Measurements from ENCODE around the gene WIPF3.

Gene WIPF3, protein sequence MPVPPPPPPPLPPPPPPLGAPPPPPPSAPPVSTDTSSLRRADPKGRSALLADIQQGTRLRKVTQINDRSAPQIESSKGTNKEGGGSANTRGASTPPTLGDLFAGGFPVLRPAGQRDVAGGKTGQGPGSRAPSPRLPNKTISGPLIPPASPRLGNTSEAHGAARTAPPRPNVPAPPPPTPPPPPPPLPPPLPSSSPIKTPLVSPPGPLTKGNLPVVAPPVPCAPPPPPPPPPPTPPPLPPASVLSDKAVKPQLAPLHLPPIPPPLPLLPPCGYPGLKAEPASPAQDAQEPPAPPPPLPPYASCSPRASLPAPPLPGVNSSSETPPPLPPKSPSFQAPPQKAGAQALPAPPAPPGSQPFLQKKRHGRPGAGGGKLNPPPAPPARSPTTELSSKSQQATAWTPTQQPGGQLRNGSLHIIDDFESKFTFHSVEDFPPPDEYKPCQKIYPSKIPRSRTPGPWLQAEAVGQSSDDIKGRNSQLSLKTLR

DNA sequence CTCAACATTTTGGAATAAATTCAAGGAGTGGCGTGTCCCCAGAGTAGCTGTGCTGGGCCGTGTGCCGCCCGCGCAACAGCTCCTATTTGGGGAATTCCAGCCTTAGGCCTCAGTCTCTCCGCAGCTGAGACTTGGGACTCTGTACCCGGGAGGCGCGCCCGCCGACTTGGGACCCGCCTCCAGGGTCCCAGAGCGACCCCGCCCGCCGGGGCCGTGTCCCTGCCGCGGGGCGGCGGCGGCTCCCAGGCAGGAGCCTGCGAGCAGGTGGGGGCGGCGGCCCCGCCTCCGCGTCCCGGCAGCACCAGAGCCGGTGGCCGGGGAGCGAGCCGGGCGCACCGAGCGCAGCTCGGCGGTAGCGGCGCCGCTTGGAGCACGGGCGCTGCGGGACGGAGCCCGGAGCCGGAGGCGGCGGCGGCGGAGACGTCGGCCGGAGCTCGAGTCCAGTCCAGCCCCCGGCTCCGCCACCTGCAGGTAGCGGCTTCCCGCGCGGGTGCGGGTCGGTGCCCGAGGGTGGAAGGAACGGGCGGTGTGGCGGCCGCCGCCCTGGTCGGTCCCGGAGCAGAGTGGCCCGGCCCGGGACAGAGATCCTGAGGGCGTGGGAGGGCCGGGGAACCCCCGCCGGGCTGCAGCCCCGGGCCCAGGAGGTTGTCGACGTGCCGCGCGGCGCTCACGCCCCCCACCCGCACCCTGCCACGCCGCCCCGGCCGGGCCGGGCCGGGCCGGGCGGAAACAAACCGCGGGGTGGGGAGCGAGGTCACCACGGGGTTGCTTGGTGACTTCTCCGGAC, at the start of gene WIPF3:
Gene WIPF3 (plus strand): TSS at position 301 of the 787 bp plus-strand sequence. CDS start 28,217 bp downstream, outside the sequence.
- no peak for DNase-seq

DNA sequence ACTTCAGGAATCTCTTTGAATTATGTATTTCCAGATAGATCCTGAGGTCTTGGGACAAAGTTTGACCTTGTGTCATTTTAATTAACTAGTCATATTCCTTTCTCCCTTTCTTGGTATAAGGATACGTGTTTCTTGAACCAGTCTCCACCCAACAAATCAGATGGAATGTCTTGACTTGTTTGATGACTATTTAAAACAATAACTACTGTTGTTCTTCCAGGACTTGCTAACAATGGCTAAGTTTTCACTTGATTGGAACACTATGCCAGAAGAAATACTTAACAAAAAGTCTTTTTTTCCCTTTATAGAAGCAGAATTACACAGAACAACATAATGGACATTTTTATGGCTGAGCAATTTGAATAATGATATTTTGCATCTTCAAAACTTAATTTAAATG, 43.0 kb upstream of the WIPF3 start:
- DNase-seq = no peak

DNA sequence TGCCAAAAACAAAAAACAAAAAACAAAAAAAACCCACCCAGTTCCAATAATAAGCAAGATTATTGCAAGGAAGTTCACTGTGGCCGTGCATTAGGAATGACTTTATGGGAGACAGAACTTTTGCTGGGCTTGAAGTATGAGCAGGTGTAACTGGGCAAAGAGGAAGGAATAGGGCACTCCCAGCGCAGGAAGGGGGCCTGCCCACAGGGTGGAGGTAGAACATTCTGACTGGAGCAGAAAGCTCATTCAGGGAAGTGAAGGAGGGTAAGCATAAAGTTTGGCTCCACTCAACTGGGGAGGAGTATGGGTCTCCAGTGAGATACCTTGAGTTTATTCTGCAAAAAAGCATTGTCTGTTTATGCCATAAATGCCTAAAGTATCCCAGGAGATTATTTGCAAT, 42.1 kb upstream of the WIPF3 start:
- DNase-seq = peak in 1 of 2 experiments; percentile 0

DNA sequence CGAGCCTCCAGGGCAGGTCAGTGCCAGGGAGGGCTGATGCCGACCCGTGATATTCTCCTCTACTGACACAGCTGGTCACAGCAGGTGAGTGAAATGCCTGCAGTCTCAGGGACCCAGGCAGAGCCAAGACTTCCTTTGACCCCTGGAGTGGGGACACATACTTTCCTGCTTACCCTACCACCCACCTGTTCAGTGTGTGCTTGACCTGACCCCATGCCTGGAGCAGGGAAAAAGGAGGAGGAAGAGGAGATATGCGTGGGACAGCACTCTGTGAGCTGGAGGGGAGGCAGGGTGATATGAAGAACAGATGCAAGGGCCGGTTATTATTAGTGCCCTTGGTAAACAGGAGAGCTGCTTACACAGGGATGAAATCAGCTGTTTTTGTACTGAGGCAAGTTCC, 40.8 kb upstream of the WIPF3 start:
- no peak for DNase-seq

DNA sequence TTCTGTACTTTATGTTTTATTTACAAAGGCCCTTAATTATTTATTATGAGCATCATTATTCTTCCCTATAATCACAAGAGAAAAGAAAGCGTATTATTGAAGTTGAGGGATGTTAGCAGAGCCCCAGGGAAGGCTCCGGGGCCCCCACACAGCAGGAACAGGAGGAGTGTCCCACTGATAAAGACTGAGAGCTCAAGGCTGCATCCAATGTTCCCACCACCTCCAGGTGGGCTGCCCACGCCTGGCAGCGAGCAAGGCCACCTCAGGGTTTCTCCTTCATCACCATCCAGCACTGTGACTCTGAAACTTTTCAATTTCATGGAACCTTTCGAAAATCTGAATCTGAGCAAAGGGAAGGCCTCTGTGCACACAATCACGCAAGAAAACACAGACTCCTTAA, 35.9 kb upstream of the WIPF3 start:
- DNase-seq = no peak

DNA sequence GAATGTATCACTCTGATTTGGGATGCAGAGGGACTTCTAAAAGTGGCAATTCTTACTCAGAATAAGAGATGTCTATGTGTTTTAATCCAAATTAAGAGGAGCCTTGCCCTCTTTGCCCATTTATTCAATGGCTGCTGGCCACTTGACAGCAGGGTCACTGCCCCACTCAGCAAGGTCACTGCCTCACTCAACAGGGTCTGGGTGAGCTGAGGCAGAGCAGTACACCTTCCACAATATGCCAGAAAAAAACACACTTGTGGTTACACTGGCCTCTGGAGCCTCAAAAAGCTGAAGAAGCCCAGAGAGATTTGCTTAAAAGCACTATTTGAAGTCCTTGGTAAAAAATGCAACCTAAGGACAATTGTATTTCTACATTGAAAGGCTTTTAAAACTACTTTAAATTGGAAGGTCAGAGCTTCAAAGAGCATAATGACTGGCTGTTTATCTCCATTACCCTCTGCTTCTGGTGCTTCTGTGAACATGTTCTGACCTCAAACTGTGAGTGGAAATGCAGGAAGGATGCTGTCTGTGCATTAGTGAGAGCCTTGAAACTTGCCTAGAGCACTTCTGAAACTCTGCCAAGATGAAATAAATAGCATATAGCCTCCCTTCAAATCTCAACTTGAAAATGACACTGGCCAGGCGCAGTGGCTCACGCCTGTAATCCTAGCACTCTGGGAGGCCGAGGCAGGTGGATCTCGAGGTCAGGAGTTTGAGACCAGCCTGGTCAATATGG, 35.1 kb upstream of the WIPF3 start:
- DNase-seq = no peak

DNA sequence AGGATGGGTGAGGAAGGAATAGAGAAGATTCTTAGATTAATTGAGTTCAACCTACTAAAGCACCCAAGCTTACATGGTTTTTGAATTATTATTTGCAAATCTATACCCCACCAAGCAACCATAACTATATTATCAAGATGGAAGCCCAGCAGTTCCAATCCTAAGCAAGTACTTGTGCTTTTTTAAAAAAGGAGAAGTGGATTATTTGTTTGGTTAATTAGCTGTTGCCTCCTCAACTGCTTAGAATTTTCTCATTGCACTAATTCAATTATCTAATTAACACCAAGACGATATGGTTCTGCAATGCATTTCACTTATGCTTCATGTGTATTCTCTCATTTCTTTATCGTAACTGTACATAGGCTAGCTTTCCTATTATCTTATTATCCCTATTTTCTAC, 27.3 kb upstream of the WIPF3 start:
- DNase-seq = no peak

DNA sequence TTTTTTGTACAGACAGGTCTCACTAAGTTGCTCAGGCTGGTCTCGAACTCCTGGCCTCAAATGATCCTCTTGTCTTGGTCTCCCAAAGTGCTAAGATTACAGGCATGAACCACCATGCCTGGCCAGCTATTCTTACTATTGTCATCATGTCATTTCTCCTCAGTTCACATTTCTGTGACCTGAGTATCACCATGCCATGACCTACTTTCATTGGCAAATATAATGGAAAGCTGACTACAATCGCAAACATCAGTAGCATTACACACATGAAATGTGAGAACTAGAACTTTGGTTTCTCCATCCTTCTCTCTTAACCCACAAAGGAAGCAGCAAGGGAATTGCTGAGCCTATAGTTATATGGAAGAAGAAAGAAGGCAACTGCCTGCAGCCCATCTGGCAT, 26.0 kb upstream of the WIPF3 start:
- no peak for DNase-seq

DNA sequence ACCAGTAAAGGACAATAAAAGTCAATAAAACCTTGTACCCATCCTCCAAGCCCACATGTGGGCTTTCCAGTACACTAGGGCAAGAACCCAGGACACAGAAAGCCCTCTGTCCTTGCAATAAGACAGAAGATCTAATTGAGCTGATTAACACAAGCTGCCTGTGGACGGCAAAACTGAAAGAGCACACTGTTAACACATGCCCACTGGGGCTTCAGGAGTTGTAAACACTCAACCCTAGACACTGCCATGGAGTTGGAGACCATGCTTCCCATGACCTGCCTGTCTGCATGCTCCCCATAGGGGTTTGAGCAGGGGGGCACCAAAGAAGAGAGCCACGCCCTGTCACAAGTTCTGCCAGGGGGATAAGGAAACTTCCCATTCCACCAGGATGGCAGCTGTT, 22.6 kb upstream of the WIPF3 start:
- DNase-seq = no peak

DNA sequence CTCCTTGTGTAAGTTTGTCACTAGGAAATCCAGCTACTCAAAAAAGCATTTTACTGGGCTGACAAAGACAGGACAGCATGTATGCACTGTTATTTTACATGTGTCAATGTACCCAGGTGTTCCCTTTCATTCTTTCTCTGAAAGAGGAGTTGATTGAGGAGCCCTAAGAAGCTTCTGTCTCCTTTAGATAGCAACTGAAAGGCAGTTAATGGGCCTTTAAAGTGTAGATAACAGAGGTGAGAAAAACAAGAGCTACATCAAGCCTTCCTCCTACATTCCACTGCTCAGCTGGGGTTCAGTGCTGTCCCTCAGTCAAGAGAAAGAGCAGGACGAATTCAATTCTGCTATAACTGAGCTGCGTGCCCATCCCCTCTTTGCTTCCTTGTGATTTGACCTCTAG, 12.8 kb upstream of the WIPF3 start:
- no peak for DNase-seq

DNA sequence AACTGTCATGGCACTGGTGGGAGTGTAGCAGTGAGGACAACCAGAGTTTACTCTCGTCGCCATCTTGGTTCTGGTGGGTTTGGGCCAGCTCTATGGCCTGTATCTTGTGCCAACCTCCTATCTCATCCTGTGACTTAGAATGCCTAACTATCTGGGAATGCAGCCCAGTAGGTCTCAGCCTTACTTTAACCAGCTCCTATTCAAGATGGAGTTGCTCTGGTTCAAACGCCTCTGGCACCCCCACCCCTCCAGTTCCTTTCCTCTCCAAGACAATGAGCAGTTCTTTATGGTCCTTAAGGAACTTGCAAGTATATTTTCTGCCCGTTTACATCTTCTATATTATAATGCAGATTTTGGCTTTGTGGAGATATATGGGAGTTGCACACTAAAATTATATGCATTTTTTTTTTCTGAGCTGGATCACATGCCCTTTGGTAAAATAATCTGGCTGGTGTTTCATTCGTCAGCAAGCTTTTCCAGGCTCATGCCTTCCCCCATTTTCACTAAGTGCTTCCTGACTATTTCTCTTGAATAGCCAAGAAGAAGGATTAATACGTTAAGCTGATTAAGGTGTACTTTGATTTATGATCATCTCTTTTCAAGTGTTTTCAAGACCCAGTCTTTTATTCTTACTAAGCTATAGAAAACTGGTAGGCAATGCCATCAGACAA, 11.2 kb upstream of the WIPF3 start:
- no peak for DNase-seq

DNA sequence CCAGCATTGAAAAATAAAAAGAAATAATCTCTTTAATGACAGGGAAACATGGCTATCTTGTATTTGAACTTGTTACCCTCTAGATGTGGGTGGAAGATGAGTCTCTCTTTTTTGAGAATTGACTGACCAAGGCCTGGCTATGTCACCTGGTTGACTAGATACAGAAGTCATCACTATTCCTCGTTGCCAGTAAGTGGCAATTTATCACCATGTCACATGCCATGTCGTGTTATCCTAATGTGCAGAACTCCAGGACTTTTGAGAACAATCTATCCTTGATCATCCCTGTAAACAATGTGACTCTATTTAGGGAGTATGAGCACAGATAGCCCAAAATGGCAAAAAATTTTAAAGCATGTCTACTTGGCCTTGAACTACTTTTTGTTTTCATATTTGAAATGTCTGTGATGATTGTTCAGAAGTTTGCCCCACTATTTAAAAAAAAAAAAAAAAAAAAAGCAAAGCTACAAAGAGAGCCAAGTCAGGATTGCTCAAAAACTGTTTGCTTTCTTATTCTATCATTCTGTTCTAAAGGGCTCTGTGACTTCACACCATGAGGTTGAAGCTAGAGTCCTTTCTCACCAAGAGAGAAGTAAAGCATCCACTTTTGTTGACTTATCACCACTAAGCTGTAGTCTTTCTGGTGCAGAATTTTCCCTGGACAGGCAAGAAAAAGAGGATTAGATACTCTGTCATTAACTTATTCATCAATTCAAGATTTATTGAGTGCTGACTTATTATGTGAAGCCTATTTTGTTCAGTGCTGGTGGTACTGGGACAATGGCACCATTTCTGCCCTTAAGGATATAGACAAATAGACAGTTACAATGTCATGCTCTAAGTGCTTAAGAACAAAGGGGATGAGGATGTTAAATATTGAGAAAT, 10.4 kb upstream of the WIPF3 start:
- DNase-seq = no peak

DNA sequence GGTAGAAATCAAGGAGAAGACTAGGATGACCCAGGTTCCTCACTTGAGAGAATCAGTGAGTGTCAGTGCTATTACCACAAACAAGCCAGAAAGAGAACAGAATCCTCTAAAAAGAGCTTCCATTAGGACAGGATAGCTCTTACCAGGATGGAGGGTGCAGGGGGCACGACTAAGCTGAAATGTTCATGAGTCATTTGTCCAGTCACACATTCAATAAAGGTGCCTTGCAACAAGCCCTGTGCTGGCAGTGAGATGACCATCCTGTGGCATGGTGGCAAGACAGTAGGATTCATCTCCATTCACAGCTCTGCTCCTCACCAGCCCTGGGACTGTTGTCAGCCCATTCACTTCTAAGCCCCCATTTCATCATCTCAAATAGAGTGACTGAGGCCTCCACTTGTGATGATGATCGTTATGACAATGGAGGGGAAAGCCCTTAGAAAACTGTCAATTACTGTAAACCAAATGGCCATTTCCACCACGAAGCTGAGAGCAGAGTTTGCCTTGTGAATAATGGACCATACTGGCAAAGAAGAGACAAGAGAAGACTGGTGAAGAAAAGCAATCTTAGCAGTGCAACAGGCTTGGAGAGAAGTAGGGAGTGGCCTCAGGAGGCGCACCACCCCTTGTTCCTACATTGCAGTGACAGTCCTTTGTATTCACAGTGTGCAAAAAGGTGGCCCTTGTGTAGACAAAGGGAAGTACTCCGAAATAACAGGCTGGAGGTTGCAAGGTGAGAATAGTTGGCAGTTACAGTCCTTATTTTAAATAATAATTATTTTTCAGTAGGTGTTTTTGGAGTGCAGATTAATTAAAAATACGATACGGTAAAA, 9.0 kb upstream of the WIPF3 start:
- no peak for DNase-seq

DNA sequence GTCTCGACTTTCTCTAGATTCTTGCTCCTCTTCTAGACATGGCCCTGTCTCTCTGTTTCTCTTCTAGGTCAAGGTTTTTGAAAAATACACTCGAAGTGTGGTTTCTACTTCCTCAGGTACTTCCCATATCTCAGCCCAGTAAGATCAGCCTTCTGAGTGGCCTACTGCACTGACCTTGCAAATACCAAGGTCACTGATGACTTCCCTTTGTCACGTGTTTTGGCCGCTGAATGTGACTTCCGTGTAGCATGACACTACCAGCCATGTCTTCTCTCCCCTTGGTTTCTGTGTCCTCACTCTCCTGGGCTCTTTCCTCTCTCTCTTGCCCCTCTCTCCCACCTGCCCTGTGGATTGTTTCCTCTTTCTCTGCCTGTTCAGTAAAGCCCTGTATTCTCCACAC, 7.9 kb upstream of the WIPF3 start:
- no peak for DNase-seq

DNA sequence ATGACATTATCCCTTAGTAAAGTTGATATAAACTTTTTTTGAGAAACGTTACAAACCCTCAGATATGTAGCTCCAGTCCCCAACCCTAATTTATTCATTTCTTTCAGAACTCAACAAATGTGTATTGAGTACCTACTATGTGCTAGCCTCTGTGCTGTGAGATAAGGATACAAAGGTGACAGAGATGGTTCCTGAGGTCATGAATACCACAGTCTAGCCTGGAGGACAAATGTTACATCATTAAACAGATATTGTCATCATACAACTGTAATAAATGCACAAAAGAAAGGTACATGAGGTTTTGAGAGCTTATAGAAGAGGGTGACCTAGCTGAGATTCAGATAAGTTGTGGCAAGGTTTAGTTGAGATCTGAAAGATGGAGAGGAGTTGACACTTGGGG, 4.4 kb upstream of the WIPF3 start:
- no peak for DNase-seq

DNA sequence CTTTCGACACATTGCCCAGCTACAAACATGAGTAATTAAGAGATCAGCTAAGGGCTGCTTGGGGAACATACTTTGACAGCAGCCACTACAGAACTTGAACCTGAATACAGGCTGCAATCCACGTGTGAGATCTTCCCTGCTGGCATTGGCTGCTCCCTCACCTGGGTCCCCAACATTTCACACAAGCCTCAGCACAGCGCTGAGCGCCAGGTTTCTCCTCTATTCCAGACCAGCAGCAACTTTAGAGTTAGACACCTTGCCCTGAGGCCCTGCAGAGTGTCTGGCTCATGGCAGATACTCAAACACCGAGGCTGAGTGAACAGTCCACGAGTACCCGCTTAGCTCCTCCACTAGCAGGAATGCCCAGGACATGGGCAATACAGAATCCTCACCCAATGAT, 1.3 kb upstream of the WIPF3 start:
- DNase-seq = no peak

DNA sequence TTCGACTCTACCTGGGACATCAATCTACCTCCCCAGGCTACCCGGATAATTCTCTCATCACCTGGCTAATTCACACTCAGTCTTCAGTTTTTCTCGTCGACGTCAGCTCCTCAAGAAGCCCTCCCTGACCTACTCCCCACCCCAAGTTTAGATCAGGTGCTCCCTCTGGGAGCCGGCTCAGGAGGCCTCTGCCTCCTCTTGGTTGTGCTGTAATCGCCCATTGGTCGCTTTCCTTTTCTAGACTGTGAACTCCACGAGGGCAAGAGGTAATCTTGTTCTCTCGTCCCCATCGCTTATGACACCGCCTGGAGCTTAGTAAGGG, 461 bp upstream of the WIPF3 start:
- no peak for DNase-seq

DNA sequence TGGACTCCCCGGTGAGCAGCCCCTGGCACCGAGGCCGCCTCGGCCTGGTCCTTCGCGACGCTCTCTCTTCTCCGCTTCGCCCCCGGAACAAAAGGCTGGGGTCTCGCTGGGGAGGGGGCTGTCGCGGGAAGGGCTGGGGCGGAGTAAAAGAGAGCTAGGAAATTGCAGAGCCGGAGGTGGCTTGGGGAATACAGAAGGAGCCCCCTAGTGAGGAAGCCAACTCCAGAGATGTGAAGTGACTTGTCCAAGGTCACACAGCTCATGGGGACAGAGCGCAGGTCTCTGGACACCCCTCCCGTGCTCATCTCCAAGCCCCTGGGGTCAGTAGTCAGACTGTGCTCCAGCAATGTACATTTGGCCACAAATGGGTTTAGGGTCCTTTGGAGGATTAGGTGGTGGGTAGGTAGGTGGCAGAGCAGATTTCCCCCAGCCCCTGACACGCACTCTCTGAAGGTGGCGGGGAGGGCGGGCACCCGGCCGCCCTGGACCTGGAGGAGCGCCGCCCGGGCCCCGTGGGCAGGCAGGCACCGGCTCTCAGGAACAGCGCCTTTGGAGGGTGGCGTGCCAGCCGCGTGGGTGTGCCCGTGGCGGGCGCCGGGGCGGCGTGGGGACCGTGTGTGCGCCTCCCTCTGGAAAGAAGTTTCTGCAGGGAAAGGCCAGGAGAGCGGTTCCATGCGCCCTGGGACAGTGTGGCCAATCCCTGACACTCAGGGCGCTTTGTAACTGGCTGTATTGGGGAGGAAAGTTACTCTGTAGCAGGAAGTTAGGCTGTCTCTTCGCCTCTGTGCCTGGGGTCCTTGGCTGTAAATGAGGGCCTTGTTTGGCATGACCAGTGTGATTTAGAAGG, 910 bp downstream of the WIPF3 start:
- no peak for DNase-seq

DNA sequence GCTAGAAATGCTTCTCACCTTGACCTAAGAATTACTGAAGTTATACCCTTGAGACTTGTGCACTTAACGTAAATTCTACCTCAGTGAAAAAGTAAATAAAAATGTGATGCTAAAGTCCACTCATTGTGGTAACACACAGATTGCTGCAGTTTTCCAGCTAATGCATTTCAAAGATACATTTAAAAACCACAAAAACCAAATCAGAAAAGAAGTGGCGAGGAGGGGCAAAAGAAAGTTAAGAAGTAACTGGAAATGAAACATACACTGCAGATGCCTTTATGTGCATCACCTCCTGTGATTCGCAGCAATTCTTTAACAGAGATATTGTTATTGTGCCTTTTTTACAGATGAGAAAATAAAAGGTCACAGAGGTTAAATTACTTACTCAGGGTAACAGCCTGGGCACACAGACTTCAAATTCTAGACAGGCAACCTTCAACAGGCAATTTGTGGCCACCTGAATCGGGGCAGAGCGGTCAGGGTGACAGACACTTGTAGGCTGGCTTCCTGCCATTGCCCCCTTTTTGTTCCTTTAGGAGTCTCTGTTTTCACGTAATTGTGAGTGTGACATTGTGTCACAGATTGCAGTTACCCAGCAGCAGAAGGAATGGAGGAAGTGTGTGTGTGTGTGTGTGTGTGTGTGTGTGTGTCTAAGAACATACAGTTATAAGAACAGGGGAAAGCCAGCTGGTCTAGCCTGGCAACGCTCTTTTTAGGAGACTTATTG, 1.9 kb downstream of the WIPF3 start:
- no peak for DNase-seq
